BJ (cell line): ENCODE measurements around the gene HSPA4. TPM values are rescaled to one million over a fixed set of nuclear protein-coding genes. Genes with fewer than 3 reads are reported as not detected.
"Not testable (repeated sequence)": the region's sequence is repeated elsewhere in the genome, so short reads cannot be mapped to it uniquely, and the experiment has no call there.

ENCODE experiments used
- CTCF ChIA-PET: fragments of 350-600 bp; formaldehyde crosslinking; extraction: SDS; loops from one replicate; lab custom pipeline; 2021; ENCODE audit warnings: antibody characterized with exemption, inconsistent platforms; lab: Yijun Ruan, JAX
- POLR2A ChIA-PET: fragments of 300-600 bp; sonication (Branson Sonifier 250); formaldehyde crosslinking; extraction: SDS; loops from one replicate; lab custom pipeline; 2021; ENCODE audit warnings: antibody characterized with exemption; lab: Charles Lee
- DNase-seq: peaks from one replicate; pipeline ENCODE4 v3.0.0-alpha.2; 2011; ENCODE audit warnings: low read depth
- H3K27me3 ChIP-seq: 2 replicates; pipeline ENCODE4 v1.6.0; 2011; ENCODE audit warnings: low read length; ENCODE audit not compliant: control insufficient read depth, insufficient read depth
- H3K36me3 ChIP-seq: 2 replicates; pipeline ENCODE4 v1.5.1; 2011; ENCODE audit warnings: low read length; ENCODE audit not compliant: control insufficient read depth, insufficient read depth
- H3K4me3 ChIP-seq: 2 replicates; pipeline ENCODE4 v1.5.1; 2011; ENCODE audit warnings: low read depth, mild to moderate bottlenecking, control low read depth, low read length
- CTCF ChIP-seq: IDR thresholded peaks from 2 replicates; pipeline ENCODE4 v1.5.1; 2011; ENCODE audit warnings: low read depth, mild to moderate bottlenecking, control low read depth, inconsistent platforms, low read length, moderate library complexity; ENCODE audit not compliant: insufficient read depth
- polyA minus RNA-seq: library from RNA; depleted of rRNA, polyadenylated mRNA; stranded (reverse); fragments of >200 nt; gene quantifications from 2 replicates; pipeline ENCODE4 v1.2.3, GENCODE V29; 2011; rRNA and poly(A)+ RNA removed
- polyA plus RNA-seq: library from polyadenylated mRNA; depleted of rRNA; stranded (reverse); fragments of >200 nt; gene quantifications from 2 replicates; pipeline ENCODE4 v1.2.3, GENCODE V29; 2011; rRNA removed

HSPA4 gene
- polyA plus RNA-seq (16.8 and 37.5 TPM in 2 replicates), polyA minus RNA-seq (20.3 and 25.6 TPM in 2 replicates)

GRCh38 chr5:133051542-133052316, at the start of gene HSPA4:
Gene HSPA4, plus strand, starts transcription at chr5:133052013. Its CDS starts 238 bp downstream, at chr5:133052251.
- no peaks in the 10 kb centered on the region for H3K36me3 ChIP-seq
- CTCF ChIA-PET, result interaction anchor here (0.9 to 1.2 kb wide), 2 partner anchors 169 to 174 kb away, joined by 3 read pairs; no protein-coding TSS in a partner anchor
- TF ChIP-seq CTCF, result no peak
- no peaks in the 10 kb centered on the region for H3K27me3 ChIP-seq
- peak within 1 kb of the TSS; percentile 84 for H3K4me3 ChIP-seq
- peak; percentile 90 for DNase-seq
- POLR2A ChIA-PET, result interaction anchor here (0.6 to 1.2 kb wide), 2 partner anchors 24 to 90 kb away, joined by 3 to 4 read pairs; no protein-coding TSS in a partner anchor

GRCh38 chr5:133006653-133007052, 45.2 kb upstream of the HSPA4 start:
- CTCF ChIA-PET, result no interaction called here
- TF ChIP-seq CTCF, result no peak
- no peak for DNase-seq
- POLR2A ChIA-PET, result no interaction called here
- H3K27me3 ChIP-seq, result no peaks in the 10 kb centered on the region
- no peak overlapping the region for H3K4me3 ChIP-seq
- 0 out of 2 replicates have a peak, but pooled peaks cover 2% of the 10 kb centered on the region for H3K36me3 ChIP-seq

GRCh38 chr5:133008455-133008854, 43.4 kb upstream of the HSPA4 start:
- DNase-seq, H3K36me3 ChIP-seq, POLR2A ChIA-PET, H3K4me3 ChIP-seq, H3K27me3 ChIP-seq: not testable (repeated sequence)
- CTCF ChIA-PET, result interaction anchor here (0.6 kb wide), 1 partner anchor 13 kb away, joined by 5 read pairs; no protein-coding TSS in a partner anchor

GRCh38 chr5:133015466-133015865, 36.3 kb upstream of the HSPA4 start:
- TF ChIP-seq CTCF, result no peak
- POLR2A ChIA-PET, result no interaction called here
- Histone ChIP-seq H3K27me3 (no peaks in the 10 kb centered on the region), H3K36me3 (peaks cover 5% of the 10 kb centered on the region; the same call in 1 of the 2 replicates), H3K4me3 (no peak overlapping the region)
- DNase-seq, result no peak
- CTCF ChIA-PET, result no interaction called here

- ChIA-PET POLR2A (no interaction called here), CTCF (interaction anchor here (0.6 kb wide), 1 partner anchor 53 kb away, joined by 3 read pairs; no protein-coding TSS in a partner anchor)
- TF ChIP-seq CTCF, result no peak
- Histone ChIP-seq H3K27me3 (no peaks in the 10 kb centered on the region), H3K36me3 (peaks cover 5% of the 10 kb centered on the region; the same call in 1 of the 2 replicates), H3K4me3 (no peak overlapping the region)
- no peak for DNase-seq
These were observed 33.8 kb upstream of the HSPA4 start for GRCh38 chr5:133017964-133018363.

- H3K36me3 ChIP-seq, CTCF ChIA-PET, DNase-seq, H3K4me3 ChIP-seq, H3K27me3 ChIP-seq, POLR2A ChIA-PET: not testable (repeated sequence)
These were observed 32.3 kb upstream of the HSPA4 start for GRCh38 chr5:133019471-133019870.
